Naive thymus-derived CD4-positive, alpha-beta T cell (primary cell): ENCODE measurements around the gene LRRTM2. TPM values are rescaled to one million over a fixed set of nuclear protein-coding genes. Genes with fewer than 3 reads are reported as not detected.
A peak's percentile ranks its signal among the peaks of the same experiment; 100 is the strongest.

Source experiments
- ATAC-seq: fragments of 150-1000 bp; cut with Tn5 transposase; 2 replicates; pipeline ENCODE4 v1.10.0; 2021; ENCODE audit warnings: mild to moderate bottlenecking, moderate library complexity
- CTCF ChIA-PET: fragments of 350-600 bp; sonication (Branson Sonifier 250); formaldehyde crosslinking; loops from one replicate; lab custom pipeline; 2021; ENCODE audit warnings: antibody characterized with exemption; lab: Charles Lee
- POLR2A ChIA-PET: fragments of 350-600 bp; sonication (Branson Sonifier 250); formaldehyde crosslinking; loops from one replicate; lab custom pipeline; 2021; ENCODE audit warnings: antibody characterized with exemption, inconsistent platforms; lab: Charles Lee
- DNase-seq, 9 donors: peaks; one replicate each; pipeline versions ENCODE4 v3.0.0 to v3.0.0-alpha.2; 2020 to 2022; ENCODE audit warnings: mixed read lengths in 1 of 9
- H3K27ac ChIP-seq: one replicate; pipeline ENCODE4 v1.7.0; 2013; ENCODE audit warnings: mild to moderate bottlenecking, low read depth, low read length, moderate library complexity
- H3K27me3 ChIP-seq, 2 donors: one replicate each; pipeline ENCODE4 v1.7.0; 2013; ENCODE audit warnings: low read length in 2 of 2, mild to moderate bottlenecking in 2 of 2, moderate library complexity in 2 of 2; ENCODE audit not compliant: control insufficient read depth in 2 of 2, insufficient read depth in 2 of 2
- H3K36me3 ChIP-seq, 3 experiments: 1 replicate in 2 of 3; 2 replicates in 1 of 3; pipeline ENCODE4 v1.7.0; 2013; ENCODE audit warnings: low read length in 3 of 3, mild to moderate bottlenecking in 3 of 3, moderate library complexity in 1 of 3; ENCODE audit not compliant: insufficient read depth in 3 of 3, control insufficient read depth in 2 of 3
- H3K4me1 ChIP-seq, 2 donors: one replicate each; pipeline ENCODE4 v1.7.0; 2013; ENCODE audit warnings: low read length in 2 of 2, mild to moderate bottlenecking in 2 of 2, moderate library complexity in 1 of 2; ENCODE audit not compliant: control insufficient read depth in 2 of 2, insufficient read depth in 2 of 2
- H3K4me3 ChIP-seq: 2 replicates; pipeline ENCODE4 v1.7.0; 2013; ENCODE audit warnings: mild to moderate bottlenecking, low read length
- H3K9me3 ChIP-seq, 3 experiments: 1 replicate in 2 of 3; 2 replicates in 1 of 3; pipeline ENCODE4 v1.7.0; 2013; ENCODE audit warnings: low read length in 3 of 3; ENCODE audit not compliant: control insufficient read depth in 2 of 3
- H3K27ac Mint-ChIP-seq, 9 donors: one replicate each; pipeline ENCODE4 v1.8.0; 2020 to 2022; ENCODE audit warnings: mixed read lengths in 9 of 9, mild to moderate bottlenecking in 8 of 9, moderate library complexity in 5 of 9, inconsistent platforms in 2 of 9
- H3K27me3 Mint-ChIP-seq, 5 donors: one replicate each; pipeline ENCODE4 v1.8.0; 2021 to 2022; ENCODE audit warnings: mixed read lengths in 5 of 5, mild to moderate bottlenecking in 1 of 5
- H3K36me3 Mint-ChIP-seq, 5 donors: one replicate each; pipeline ENCODE4 v1.8.0; 2020 to 2022; ENCODE audit warnings: mixed read lengths in 5 of 5, mild to moderate bottlenecking in 3 of 5, inconsistent platforms in 1 of 5
- H3K4me1 Mint-ChIP-seq, 7 donors: one replicate each; pipeline ENCODE4 v1.8.0; 2020 to 2022; ENCODE audit warnings: mixed read lengths in 7 of 7, mild to moderate bottlenecking in 3 of 7, inconsistent platforms in 1 of 7
- H3K4me3 Mint-ChIP-seq, 10 donors: one replicate each; pipeline ENCODE4 v1.8.0; 2020 to 2022; ENCODE audit warnings: mild to moderate bottlenecking in 10 of 10, mixed read lengths in 10 of 10, moderate library complexity in 6 of 10, inconsistent platforms in 2 of 10
- H3K9me3 Mint-ChIP-seq, 11 donors: one replicate each; pipeline ENCODE4 v1.8.0; 2020 to 2022; ENCODE audit warnings: mixed read lengths in 11 of 11, mild to moderate bottlenecking in 4 of 11, inconsistent platforms in 1 of 11, moderate library complexity in 1 of 11
- intact Hi-C, 2 donors: fragments of 100-400 bp; cut with micrococcal nuclease; formaldehyde crosslinking; loops; one replicate each; pipeline ENCODE4 v1.15.1; 2023
- polyA plus RNA-seq, 2 donors: library from polyadenylated mRNA; unstranded; fragments of 300-500 nt; fragmentation: Illumina TruSeq; gene quantifications; one replicate each; pipeline ENCODE4 v1.2.3, GENCODE V29; 2021
- total RNA-seq, 6 experiments: library from RNA in 5 of 6; stranded (reverse) in 5 of 6; gene quantifications; 1 replicate in 5 of 6; 2 replicates in 1 of 6; pipeline ENCODE4 v1.2.3 and lab custom pipeline; 2021 to 2026

Gene LRRTM2
- total and polyA plus RNA-seq, 7 experiments from 2014 or later = 0.07 to 0.22 (median 0.11) TPM; not detected in 4

GRCh38 chr5:138849882-138850281, 25.3 kb downstream of the LRRTM2 start:
- Mint-ChIP-seq H3K4me1 (peaks cover 7 to 29% (median 12%) of the 10 kb centered on the region in 7 donors), H3K27ac (no peak overlapping the region), H3K4me3 (no peak overlapping the region), H3K9me3 (no peaks in the 10 kb centered on the region), H3K36me3 (peaks cover 0 to 6% (median 0%) of the 10 kb centered on the region in 5 donors), H3K27me3 (peaks cover 0 to 21% (median 4%) of the 10 kb centered on the region in 5 donors)
- H3K36me3 ChIP-seq = no peaks in the 10 kb centered on the region
- intact Hi-C loops = no loop called here
- H3K27me3 ChIP-seq = no peaks in the 10 kb centered on the region
- ATAC-seq (no peak), DNase-seq (no peak)
- peaks cover 0 to 2% of the 10 kb centered on the region in 2 donors for H3K4me1 ChIP-seq
- H3K27ac ChIP-seq = no peak overlapping the region
- no peak overlapping the region for H3K4me3 ChIP-seq
- H3K9me3 ChIP-seq = no peaks in the 10 kb centered on the region
- ChIA-PET CTCF (no interaction called here), POLR2A (no interaction called here)

- DNase-seq (no peak), ATAC-seq (no peak)
- Mint-ChIP-seq H3K27ac (peak overlapping the region in 1 of 9 donors; percentile 2), H3K27me3 (peaks cover 0 to 21% (median 4%) of the 10 kb centered on the region in 5 donors), H3K4me1 (peaks cover 7 to 27% (median 12%) of the 10 kb centered on the region in 7 donors), H3K9me3 (no peaks in the 10 kb centered on the region), H3K36me3 (peaks cover 0 to 6% (median 0%) of the 10 kb centered on the region in 5 donors), H3K4me3 (no peak overlapping the region)
- ChIA-PET CTCF (interaction anchor here (1.5 kb wide), 1 partner anchor 24 kb away, joined by 4 read pairs; no protein-coding TSS in a partner anchor), POLR2A (no interaction called here)
- H3K27me3 ChIP-seq = no peaks in the 10 kb centered on the region
- H3K9me3 ChIP-seq = no peaks in the 10 kb centered on the region
- no peak overlapping the region for H3K4me3 ChIP-seq
- peaks cover 0 to 2% of the 10 kb centered on the region in 2 donors for H3K4me1 ChIP-seq
- intact Hi-C loops = no loop called here
- H3K36me3 ChIP-seq = no peaks in the 10 kb centered on the region
- no peak overlapping the region for H3K27ac ChIP-seq
These were observed 25.7 kb downstream of the LRRTM2 start for GRCh38 chr5:138849439-138849838.

GRCh38 chr5:138844812-138845513, 30.2 kb downstream of the LRRTM2 start:
- no peak overlapping the region for H3K27ac ChIP-seq
- no peak overlapping the region for H3K4me3 ChIP-seq
- Mint-ChIP-seq H3K9me3 (no peaks in the 10 kb centered on the region), H3K27ac (no peak overlapping the region), H3K36me3 (peaks cover 0 to 5% (median 0%) of the 10 kb centered on the region in 5 donors), H3K27me3 (peaks cover 0 to 5% (median 0%) of the 10 kb centered on the region in 5 donors), H3K4me3 (no peak overlapping the region), H3K4me1 (peaks cover 0 to 12% (median 0%) of the 10 kb centered on the region in 7 donors)
- DNase-seq = no peak
- intact Hi-C loops = no loop called here
- ChIA-PET POLR2A (interaction anchor here (0.7 kb wide), 1 partner anchor 14 kb away, joined by 4 read pairs; no protein-coding TSS in a partner anchor), CTCF (interaction anchor here (0.6 kb wide), 1 partner anchor 394 kb away, joined by 5 read pairs; no protein-coding TSS in a partner anchor)
- H3K36me3 ChIP-seq = no peaks in the 10 kb centered on the region
- ATAC-seq = no peak
- H3K9me3 ChIP-seq = no peaks in the 10 kb centered on the region
- no peaks in the 10 kb centered on the region for H3K4me1 ChIP-seq
- H3K27me3 ChIP-seq = no peaks in the 10 kb centered on the region

- no peak overlapping the region for H3K27ac Mint-ChIP-seq
- ATAC-seq (no peak), DNase-seq (no peak)
- Histone ChIP-seq H3K4me1 (no peaks in the 10 kb centered on the region), H3K9me3 (no peaks in the 10 kb centered on the region), H3K27me3 (no peaks in the 10 kb centered on the region), H3K27ac (no peak overlapping the region), H3K4me3 (no peak overlapping the region), H3K36me3 (no peaks in the 10 kb centered on the region)
- ChIA-PET CTCF (interaction anchor here (0.6 kb wide), 1 partner anchor 395 kb away, joined by 5 read pairs; no protein-coding TSS in a partner anchor), POLR2A (no interaction called here)
- peaks cover 0 to 4% (median 0%) of the 10 kb centered on the region in 5 donors for H3K27me3 Mint-ChIP-seq
- peaks cover 0 to 5% (median 0%) of the 10 kb centered on the region in 5 donors for H3K36me3 Mint-ChIP-seq
- intact Hi-C loops = no loop called here
- H3K4me1 Mint-ChIP-seq = peaks cover 0 to 7% (median 0%) of the 10 kb centered on the region in 7 donors
- H3K4me3 Mint-ChIP-seq = no peak overlapping the region
- H3K9me3 Mint-ChIP-seq = no peaks in the 10 kb centered on the region
These were observed 31.0 kb downstream of the LRRTM2 start for GRCh38 chr5:138844125-138844461.

- Histone ChIP-seq H3K27me3 (no peaks in the 10 kb centered on the region), H3K27ac (no peak overlapping the region), H3K36me3 (no peaks in the 10 kb centered on the region), H3K4me1 (no peaks in the 10 kb centered on the region), H3K4me3 (no peak overlapping the region), H3K9me3 (no peaks in the 10 kb centered on the region)
- no peak for DNase-seq
- ATAC-seq = no peak
- H3K4me1 Mint-ChIP-seq = peaks cover 0 to 3% (median 0%) of the 10 kb centered on the region in 7 donors
- peaks cover 0 to 4% (median 0%) of the 10 kb centered on the region in 5 donors for H3K27me3 Mint-ChIP-seq
- peaks cover 0 to 5% (median 0%) of the 10 kb centered on the region in 5 donors for H3K36me3 Mint-ChIP-seq
- H3K4me3 Mint-ChIP-seq = no peak overlapping the region
- H3K9me3 Mint-ChIP-seq = no peaks in the 10 kb centered on the region
- H3K27ac Mint-ChIP-seq = no peak overlapping the region
- CTCF ChIA-PET = no interaction called here
- POLR2A ChIA-PET = no interaction called here
- intact Hi-C loops = no loop called here
These were observed 31.6 kb downstream of the LRRTM2 start for GRCh38 chr5:138843316-138844124.

- Mint-ChIP-seq H3K36me3 (peaks cover 0 to 2% (median 0%) of the 10 kb centered on the region in 5 donors), H3K9me3 (no peaks in the 10 kb centered on the region), H3K4me3 (no peak overlapping the region), H3K27me3 (peaks cover 0 to 5% (median 2%) of the 10 kb centered on the region in 5 donors), H3K27ac (no peak overlapping the region), H3K4me1 (no peaks in the 10 kb centered on the region)
- intact Hi-C loops = no loop called here
- no peaks in the 10 kb centered on the region for H3K27me3 ChIP-seq
- ChIA-PET CTCF (no interaction called here), POLR2A (no interaction called here)
- DNase-seq = no peak
- no peak overlapping the region for H3K4me3 ChIP-seq
- no peak for ATAC-seq
- no peaks in the 10 kb centered on the region for H3K4me1 ChIP-seq
- no peaks in the 10 kb centered on the region for H3K9me3 ChIP-seq
- H3K36me3 ChIP-seq = no peaks in the 10 kb centered on the region
- no peak overlapping the region for H3K27ac ChIP-seq
These were observed 33.6 kb downstream of the LRRTM2 start for GRCh38 chr5:138841531-138841930.
